ENCODE results near the gene NKD2. TPM values are rescaled to one million over a fixed set of nuclear protein-coding genes. Genes with fewer than 3 reads are reported as not detected.
A peak's percentile ranks its signal among the peaks of the same experiment; 100 is the strongest.

NKD2 gene
- total RNA-seq, 1 experiment from 2014 or later: 7.5 TPM

- DNase-seq (ENCODE audit: low spot score): peak; percentile 65
Observed at GRCh38 chr5:979100-979817, 29.3 kb upstream of the NKD2 start.

DNA sequence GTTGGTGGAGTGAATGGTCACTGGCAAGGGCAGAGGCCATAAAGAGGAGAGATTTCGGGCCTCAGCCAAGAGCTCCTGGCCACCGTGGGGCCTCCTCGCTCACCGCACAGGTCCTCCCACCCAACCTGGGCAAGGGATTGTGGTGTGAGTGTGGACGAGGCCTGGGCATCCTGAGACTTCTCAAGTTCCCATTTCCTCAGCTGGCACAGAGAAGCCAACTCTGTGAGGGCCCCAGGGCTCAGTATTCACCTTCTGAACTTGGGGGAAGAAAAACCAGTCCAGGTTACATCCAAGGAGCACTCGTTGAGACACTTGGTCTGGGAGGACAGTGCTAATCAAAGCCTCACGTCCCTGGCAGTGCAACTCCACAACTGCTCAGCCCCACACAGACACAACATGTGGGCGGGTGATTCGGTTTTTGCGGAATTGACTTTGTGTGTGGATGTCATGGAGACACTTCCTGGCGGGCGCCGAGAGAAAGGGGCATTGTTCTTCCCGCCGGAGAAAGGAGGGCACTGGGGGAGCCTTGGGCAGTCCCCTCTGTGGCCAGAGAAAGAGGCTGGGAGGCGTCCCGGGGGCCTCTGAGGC lies 28.5 kb upstream of the NKD2 start:
- peak; percentile 60 for DNase-seq (ENCODE audit: low spot score)

DNA sequence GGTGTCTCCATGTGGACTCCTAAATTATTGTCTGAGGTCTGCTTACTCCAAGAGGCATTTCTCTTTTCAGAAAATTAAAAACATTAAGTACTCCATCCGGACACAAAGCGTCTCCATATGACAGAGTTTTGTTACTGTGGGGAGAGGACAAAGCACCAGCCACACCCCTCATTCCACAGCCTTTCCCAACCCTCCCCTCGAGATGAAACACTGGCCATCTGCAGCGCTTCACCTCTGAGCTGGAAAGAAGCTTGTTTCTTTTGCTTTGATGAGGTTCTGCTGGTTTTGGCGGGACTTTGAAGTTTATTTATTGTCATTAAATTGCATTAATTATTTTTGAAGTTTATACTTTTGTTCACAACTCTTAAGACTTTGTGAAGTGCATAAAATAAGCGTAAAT lies 27.6 kb upstream of the NKD2 start:
- DNase-seq (ENCODE audit: low spot score): peak; percentile 77

DNA sequence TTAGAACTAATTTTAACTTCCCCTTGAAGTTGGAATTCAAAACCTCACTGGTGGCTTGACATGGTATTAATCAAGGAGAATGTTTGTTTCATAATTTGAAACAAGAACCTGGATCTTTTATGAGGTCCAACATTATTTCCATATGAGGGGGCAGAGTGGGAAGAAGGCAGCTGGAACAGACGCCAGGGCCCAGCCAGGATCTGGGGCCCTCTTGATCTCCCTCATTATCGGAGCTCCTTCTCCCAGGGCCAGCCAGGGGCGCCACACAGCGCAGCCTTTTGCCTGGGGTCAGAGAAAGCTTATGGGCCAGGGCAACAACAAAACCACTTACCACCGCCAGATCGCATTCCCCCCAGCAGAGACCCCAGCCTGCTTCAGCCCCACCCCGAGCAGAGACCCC lies 27.1 kb upstream of the NKD2 start:
- no peak for DNase-seq (ENCODE audit: low spot score)

GRCh38 chr5:982377-983237 lies 26.0 kb upstream of the NKD2 start:
- no peak for DNase-seq (ENCODE audit: low spot score)

- DNase-seq (ENCODE audit: low spot score): no peak
Observed at GRCh38 chr5:983238-983524, 25.4 kb upstream of the NKD2 start.

DNA sequence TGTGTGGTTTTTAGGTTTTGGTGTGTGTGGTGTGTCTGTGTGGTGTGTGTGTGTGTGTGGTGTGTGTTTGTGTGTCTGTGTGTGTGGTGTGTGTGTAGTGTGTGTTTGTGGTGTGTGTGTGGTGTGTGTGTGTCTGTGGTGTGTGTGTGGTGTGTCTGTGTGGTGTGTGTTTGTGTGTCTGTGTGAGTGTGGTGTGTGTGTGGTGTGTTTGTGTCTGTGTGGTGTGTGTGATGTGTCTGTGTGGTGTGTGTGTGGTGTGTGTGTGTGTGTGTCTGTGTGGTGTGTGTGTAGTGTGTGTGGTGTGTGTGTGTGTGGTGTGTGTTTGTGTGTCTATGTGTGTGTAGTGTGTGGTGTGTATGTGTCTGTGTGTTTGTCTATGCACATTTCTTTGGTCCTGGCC lies 25.0 kb upstream of the NKD2 start:
- DNase-seq (ENCODE audit: low spot score): no peak

DNA sequence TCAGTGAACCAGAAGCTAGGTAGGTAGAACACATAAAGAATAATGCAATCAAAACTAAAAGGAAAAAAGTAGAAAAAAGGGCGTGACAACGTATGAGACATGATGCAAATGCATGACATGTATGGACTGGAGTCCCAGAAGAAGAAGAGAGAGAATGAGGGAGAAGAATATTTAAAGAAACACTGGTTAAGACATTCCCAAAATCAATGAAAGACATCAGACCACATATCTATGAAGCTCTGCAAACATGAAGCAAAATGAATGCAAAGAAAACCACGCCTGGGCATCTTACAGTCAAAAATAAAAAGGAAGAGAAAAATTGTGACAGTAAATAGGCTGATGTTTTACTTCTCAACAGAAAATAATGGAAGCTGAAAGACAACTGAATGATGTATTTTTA lies 23.8 kb upstream of the NKD2 start:
- no peak for DNase-seq (ENCODE audit: low spot score)

- DNase-seq (ENCODE audit: low spot score): no peak
Observed at GRCh38 chr5:987761-988160, 20.8 kb upstream of the NKD2 start.

GRCh38 chr5:988322-988721 lies 20.3 kb upstream of the NKD2 start:
- no peak for DNase-seq (ENCODE audit: low spot score)

DNA sequence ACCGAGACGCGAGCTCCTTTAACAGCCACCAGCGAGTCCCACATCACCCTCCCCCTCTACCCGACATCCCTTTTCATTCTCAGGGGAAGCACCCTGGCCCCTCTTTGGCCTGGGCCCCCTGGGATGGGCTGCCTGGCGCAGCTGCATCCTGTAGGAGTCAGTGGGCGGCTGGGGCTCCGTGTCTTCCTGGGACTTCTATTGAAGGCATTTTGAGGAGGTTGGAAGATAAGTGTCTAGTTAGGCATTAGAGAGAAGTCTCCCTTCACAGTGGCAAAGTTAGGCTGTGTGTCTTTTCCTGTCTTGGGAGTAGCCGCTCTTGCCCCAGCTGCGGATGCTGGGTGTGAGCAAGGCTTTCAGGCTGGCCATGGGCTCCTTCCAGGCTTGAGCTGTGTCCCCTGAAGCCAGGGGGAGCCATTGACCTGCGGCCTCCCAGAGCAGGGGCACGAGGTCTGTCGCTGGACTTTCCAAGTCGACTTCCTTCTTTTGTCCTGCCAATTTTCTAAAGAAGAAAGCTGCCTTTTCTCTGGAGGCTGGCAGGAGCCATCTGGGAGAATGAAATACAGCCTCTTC lies 18.6 kb upstream of the NKD2 start:
- peak; percentile 47 for DNase-seq (ENCODE audit: low spot score)

DNA sequence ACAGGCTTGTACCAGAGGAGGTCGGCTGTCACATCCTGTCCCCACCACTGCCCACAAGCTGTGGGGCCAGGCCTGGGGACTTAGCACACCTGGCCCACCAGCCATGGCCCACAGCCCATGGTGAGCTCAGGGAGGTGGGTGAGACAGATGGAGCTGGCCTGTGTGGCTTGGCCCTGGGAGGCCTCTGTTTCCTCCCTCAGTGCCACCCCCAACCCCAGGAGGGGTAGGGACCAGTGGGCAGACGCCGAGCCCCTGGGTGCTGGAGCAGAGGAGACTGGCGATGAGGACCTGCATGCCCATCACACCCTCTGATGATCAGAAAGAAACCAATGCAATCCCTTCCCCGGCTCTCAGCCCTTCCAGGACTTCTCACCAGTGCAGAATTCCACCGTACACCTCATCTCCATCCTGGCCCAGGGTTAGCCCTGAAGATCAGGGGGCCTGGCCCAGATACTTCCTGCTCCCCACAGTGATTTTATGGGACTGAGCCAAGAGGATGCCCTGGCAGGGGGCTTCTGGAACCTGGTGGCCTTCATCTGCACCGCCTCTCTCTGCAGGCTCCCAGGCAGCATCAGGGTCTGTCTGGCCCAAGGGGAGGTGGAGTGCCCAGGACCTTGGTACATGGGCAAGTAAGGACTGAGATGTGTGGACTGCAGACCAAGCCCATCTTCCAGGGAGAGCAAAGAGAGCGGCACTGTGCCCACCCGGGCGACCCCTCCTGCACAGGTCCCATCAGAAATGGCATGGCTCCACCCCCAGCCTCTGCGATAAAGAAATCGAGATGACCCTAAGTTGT lies 16.9 kb upstream of the NKD2 start:
- no peak for DNase-seq (ENCODE audit: low spot score)

- DNase-seq (ENCODE audit: low spot score): no peak
Observed at GRCh38 chr5:994272-994607, 14.4 kb upstream of the NKD2 start.

GRCh38 chr5:994821-995220 lies 13.8 kb upstream of the NKD2 start:
- DNase-seq (ENCODE audit: low spot score): no peak

GRCh38 chr5:995318-995717 lies 13.3 kb upstream of the NKD2 start:
- no peak for DNase-seq (ENCODE audit: low spot score)

DNA sequence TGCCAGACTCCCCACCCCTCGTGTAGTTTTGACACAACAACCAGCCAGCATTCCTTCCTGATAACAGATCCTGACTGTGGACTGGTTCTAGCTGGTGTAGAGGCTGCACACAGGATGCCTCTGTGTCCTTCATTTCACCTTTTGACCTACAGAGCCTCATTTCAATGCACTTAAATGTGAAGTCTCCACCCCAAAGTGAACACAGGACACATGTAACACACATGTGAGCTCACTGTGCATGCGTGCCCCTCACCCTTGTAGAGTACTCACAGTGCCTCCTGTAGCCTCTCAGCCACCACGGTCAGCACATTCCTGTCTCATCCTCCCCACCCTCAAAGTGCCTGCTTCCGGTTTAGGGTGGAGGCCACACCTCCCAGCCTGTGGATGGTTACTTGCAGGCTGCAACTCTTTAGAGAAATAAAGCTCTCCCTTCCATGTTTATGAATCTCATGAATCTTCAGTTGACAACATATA lies 11.6 kb upstream of the NKD2 start:
- no peak for DNase-seq (ENCODE audit: low spot score)

DNA sequence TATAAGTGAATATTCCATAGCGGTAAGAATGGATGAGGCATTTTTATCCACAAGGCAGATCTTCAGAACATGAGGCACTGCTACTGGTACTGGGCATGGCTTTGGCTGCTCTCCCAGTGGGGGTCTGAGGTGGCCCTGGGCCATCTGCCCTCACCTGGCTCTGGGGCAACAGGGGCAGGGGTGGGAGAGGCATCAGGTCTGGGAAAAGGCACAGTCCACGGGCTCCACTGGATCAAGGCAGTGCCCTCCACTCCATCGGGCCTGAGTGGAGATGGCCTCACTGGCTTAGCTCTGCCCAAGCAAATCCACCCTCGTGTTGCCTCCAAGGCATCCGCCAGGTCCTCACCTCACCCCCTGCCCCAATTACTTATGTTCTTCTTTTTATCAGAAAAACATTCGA lies 10.9 kb upstream of the NKD2 start:
- DNase-seq (ENCODE audit: low spot score): no peak

- DNase-seq (ENCODE audit: low spot score): no peak
Observed at GRCh38 chr5:998246-999031, 10.2 kb upstream of the NKD2 start.

- peak; percentile 42 for DNase-seq (ENCODE audit: low spot score)
Observed at GRCh38 chr5:999032-999501, 9.5 kb upstream of the NKD2 start.

GRCh38 chr5:999724-1000123 lies 8.9 kb upstream of the NKD2 start:
- no peak for DNase-seq (ENCODE audit: low spot score)

DNA sequence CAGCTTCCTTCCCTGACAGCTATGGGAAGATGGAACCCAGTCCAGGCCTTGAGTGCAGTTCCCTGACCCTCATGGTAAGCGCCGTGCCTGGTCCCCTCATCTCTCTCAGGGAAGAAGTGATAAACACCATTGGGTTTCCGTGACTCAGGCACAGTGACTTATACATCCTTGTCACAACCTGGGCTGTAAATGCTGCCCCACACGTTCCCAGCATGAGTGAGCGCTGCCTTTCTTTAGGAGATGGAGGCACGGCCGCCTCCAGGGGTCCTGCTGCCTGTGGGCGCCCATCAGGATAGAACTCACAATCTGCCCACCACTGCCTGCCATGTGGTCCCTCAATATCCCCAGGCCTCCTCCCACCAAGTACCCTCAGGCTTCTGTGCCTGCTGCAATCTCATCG lies 8.3 kb upstream of the NKD2 start:
- DNase-seq (ENCODE audit: low spot score): no peak

All from HT-29 (cell line).